Hepatocyte (in vitro differentiated cells): ENCODE data around the gene EML3.

Source experiments
- EZH2 ChIP-seq: fragments of 200-600 bp; sonication (generic); IDR thresholded peaks from 2 replicates; pipeline ENCODE4 v1.6.1; 2016; ENCODE audit warnings: antibody characterized with exemption, mild to moderate bottlenecking, borderline replicate concordance
- TF ChIP-seq, protein P1 (sequence below): fragments of 200-600 bp; sonication (generic); IDR thresholded peaks from 2 replicates; pipeline ENCODE4 v1.5.1; 2016; ENCODE audit warnings: antibody characterized with exemption, mild to moderate bottlenecking; ENCODE audit not compliant: poor library complexity

DNA sequence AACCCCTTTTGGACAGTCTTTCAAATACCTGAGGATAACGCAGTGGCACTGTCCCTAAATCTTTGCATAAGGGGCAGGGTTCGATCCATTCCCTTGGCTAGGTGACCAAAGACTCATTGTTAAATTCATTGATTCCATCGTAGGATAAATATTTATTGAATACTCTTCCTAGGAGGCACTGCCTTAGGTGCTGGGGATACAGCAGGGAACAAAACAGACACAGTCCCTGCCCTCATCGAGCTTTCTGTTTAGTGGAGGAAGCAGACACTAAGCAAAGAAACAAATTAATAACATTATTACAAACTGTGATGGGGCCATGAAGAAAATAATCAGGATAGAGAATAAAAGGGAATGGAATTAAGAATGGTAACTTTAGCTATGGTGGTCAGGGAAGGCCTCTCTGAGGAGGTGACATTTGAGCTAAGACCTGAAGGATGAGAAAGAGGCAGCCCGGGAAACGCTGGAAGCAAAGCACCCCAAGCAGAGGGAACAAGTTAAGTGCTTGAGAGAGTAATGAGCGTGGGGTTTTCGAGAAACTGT, 8.5 kb upstream of the EML3 start:
- no peak for TF ChIP-seq EZH2
- TF ChIP-seq, protein P1, sequence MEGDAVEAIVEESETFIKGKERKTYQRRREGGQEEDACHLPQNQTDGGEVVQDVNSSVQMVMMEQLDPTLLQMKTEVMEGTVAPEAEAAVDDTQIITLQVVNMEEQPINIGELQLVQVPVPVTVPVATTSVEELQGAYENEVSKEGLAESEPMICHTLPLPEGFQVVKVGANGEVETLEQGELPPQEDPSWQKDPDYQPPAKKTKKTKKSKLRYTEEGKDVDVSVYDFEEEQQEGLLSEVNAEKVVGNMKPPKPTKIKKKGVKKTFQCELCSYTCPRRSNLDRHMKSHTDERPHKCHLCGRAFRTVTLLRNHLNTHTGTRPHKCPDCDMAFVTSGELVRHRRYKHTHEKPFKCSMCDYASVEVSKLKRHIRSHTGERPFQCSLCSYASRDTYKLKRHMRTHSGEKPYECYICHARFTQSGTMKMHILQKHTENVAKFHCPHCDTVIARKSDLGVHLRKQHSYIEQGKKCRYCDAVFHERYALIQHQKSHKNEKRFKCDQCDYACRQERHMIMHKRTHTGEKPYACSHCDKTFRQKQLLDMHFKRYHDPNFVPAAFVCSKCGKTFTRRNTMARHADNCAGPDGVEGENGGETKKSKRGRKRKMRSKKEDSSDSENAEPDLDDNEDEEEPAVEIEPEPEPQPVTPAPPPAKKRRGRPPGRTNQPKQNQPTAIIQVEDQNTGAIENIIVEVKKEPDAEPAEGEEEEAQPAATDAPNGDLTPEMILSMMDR = no peak
